Esophagus muscularis mucosa (tissue), 4 donors: ENCODE data around the gene NCF4. TPM values are rescaled to one million over a fixed set of nuclear protein-coding genes. Genes with fewer than 3 reads are reported as not detected.

Source experiments
- DNase-seq: peaks from one replicate; pipeline ENCODE4 v3.0.0-alpha.2; 2017; ENCODE audit errors: extremely low spot score
- H3K27ac ChIP-seq, 4 donors: fragments of 200-600 bp; sonication (generic); replicated peaks in 1 of 4; 1 replicate in 3 of 4; 2 replicates in 1 of 4; pipeline ENCODE4 v1.5.1; 2016 to 2019; ENCODE audit warnings: mild to moderate bottlenecking in 1 of 4
- H3K27me3 ChIP-seq, 4 donors: fragments of 200-600 bp; sonication (generic); one replicate each; pipeline versions ENCODE4 v1.5.1 to v1.6.0; 2016 to 2019
- H3K36me3 ChIP-seq, 4 donors: fragments of 200-600 bp; sonication (generic); one replicate each; pipeline ENCODE4 v1.5.1; 2016 to 2019
- H3K4me1 ChIP-seq, 4 donors: fragments of 200-600 bp; sonication (generic); one replicate each; pipeline ENCODE4 v1.5.1; 2016 to 2019
- H3K4me3 ChIP-seq, 4 donors: fragments of 200-600 bp; sonication (generic); 1 replicate in 2 of 4; 2 replicates in 2 of 4; pipeline ENCODE4 v1.5.1; 2016 to 2019; ENCODE audit warnings: mild to moderate bottlenecking in 4 of 4, moderate library complexity in 1 of 4
- H3K9me3 ChIP-seq, 4 donors: fragments of 200-600 bp; sonication (generic); 1 replicate in 3 of 4; 2 replicates in 1 of 4; pipeline ENCODE4 v1.5.1; 2016 to 2019
- EP300 ChIP-seq: sonication (generic); formaldehyde crosslinking; IDR thresholded peaks from one replicate; pipeline ENCODE4 v1.6.1; 2017; ENCODE audit warnings: antibody characterized with exemption
- POLR2A ChIP-seq: fragments of 450-650 bp; IDR thresholded peaks from one replicate; pipeline ENCODE4 v1.6.1; 2017; ENCODE audit warnings: antibody characterized with exemption, moderate library complexity, mild to moderate bottlenecking, low read depth
- POLR2AphosphoS5 ChIP-seq, 2 donors: sonication (generic); formaldehyde crosslinking; IDR thresholded peaks; one replicate each; pipeline ENCODE4 v1.6.1; 2017; ENCODE audit warnings: antibody characterized with exemption in 2 of 2
- WGBS: methylation state at CpG from one replicate; pipeline ENCODE4 v1.1.5; 2018; 5-methylcytosine and 5-hydroxymethylcytosine counted together
- intact Hi-C: fragments of 100-400 bp; cut with DNase I; formaldehyde crosslinking; loops from one replicate; pipeline ENCODE4 v1.15.1; 2023
- total RNA-seq, 4 donors: library from RNA; depleted of rRNA; stranded (reverse); fragments of >200 nt; gene quantifications; one replicate each; pipeline versions ENCODE4 v1.1.0 to v1.2.1, GENCODE V29; 2016
- TF ChIP-seq, protein P1 (sequence below), 3 experiments: fragments of 200-600 bp in 2 of 3; fragments of 450-650 bp in 1 of 3; sonication (generic) in 2 of 3; IDR thresholded peaks; one replicate each; pipeline ENCODE4 v1.5.1; 2017 to 2019; ENCODE audit warnings: antibody characterized with exemption in 3 of 3, mild to moderate bottlenecking in 2 of 3, moderate library complexity in 1 of 3

The NCF4 gene
- total RNA-seq, 4 donors from 2014 or later: 8.4 to 26.0 (median 14.2) TPM

DNA sequence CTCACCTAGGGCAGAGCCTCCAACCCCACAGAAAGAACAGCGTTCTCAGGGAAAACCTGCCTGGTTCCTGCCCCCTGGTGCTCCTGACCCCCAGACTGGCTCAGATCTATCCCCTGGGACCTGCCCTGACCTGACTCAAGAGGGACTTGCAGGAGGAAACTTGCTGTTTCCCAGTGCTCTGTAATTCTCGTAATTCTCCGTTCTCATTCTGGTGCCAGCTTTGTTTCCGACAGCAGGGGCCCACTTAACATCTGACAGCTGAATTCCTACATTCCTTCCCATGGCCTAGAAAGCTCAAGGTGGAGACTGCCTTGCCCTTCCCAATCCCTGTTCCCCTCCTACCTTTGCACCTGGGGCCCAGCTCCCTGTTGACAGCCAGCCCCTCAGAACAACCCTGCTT lies 40.1 kb downstream of the NCF4 start:
- peak overlapping the region in 1 of 4 donors; percentile 26 for H3K27ac ChIP-seq
- peaks cover 0 to 14% (median 2%) of the 10 kb centered on the region in 4 donors for H3K9me3 ChIP-seq
- WGBS: 32% methylated on average over 4 of the region's 4 CpGs
- H3K27me3 ChIP-seq: peaks cover 0 to 70% (median 0%) of the 10 kb centered on the region in 4 donors
- no peaks in the 10 kb centered on the region for H3K36me3 ChIP-seq
- intact Hi-C loops: no loop called here
- no peak for TF ChIP-seq POLR2A
- no peak for TF ChIP-seq POLR2AphosphoS5 (IDR thresholded peaks at IDR 0.05)
- TF ChIP-seq, protein P1, sequence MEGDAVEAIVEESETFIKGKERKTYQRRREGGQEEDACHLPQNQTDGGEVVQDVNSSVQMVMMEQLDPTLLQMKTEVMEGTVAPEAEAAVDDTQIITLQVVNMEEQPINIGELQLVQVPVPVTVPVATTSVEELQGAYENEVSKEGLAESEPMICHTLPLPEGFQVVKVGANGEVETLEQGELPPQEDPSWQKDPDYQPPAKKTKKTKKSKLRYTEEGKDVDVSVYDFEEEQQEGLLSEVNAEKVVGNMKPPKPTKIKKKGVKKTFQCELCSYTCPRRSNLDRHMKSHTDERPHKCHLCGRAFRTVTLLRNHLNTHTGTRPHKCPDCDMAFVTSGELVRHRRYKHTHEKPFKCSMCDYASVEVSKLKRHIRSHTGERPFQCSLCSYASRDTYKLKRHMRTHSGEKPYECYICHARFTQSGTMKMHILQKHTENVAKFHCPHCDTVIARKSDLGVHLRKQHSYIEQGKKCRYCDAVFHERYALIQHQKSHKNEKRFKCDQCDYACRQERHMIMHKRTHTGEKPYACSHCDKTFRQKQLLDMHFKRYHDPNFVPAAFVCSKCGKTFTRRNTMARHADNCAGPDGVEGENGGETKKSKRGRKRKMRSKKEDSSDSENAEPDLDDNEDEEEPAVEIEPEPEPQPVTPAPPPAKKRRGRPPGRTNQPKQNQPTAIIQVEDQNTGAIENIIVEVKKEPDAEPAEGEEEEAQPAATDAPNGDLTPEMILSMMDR (IDR thresholded peaks at IDR 0.05): no peak
- no peak for TF ChIP-seq EP300
- no peaks in the 10 kb centered on the region for H3K4me1 ChIP-seq
- no peak overlapping the region for H3K4me3 ChIP-seq
- DNase-seq: no peak

DNA sequence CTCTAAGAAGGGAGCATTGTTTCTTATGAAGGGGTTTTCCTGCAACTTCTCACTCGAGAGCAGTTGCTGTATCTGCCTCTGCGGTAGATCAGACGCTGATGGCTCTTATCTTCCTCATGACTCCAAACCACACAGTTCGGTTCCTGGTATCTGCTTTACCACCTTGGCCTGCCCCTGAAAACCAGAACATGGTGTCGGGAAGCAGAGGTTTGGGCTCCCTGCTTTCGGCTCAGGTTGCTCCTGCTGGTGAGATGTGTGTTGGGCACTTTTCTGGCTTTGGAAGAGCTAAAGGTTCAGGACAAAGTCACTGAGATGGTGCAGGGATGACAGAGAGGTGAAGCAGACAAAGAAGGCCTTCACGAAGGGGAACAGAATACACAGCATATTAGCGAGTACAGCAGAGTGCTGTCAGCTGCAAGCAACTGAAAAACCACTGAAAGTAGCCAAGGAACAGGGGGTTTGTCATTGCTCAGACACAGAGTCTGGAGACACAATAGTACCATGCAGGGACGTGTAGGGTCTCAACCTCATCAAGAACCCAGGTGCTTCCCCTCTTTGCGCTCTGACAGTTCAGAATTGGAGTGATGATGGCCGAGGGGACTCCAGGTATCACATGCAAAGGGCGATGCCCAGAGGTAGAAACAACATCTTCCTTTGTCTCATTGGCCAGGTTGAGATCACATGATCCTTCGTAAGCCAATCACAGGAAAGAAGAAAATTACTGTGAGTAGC lies 40.8 kb downstream of the NCF4 start:
- no peak for DNase-seq
- WGBS: 85% methylated on average over 12 of the region's 13 CpGs
- TF ChIP-seq POLR2A (no peak), POLR2AphosphoS5 (IDR thresholded peaks at IDR 0.05) (no peak), EP300 (no peak)
- TF ChIP-seq, protein P1 (IDR thresholded peaks at IDR 0.05): no peak
- peaks cover 0 to 77% (median 0%) of the 10 kb centered on the region in 4 donors for H3K27me3 ChIP-seq
- no peaks in the 10 kb centered on the region for H3K4me1 ChIP-seq
- H3K9me3 ChIP-seq: peaks cover 0 to 11% (median 0%) of the 10 kb centered on the region in 4 donors
- H3K27ac ChIP-seq: no peak overlapping the region
- no peaks in the 10 kb centered on the region for H3K36me3 ChIP-seq
- H3K4me3 ChIP-seq: no peak overlapping the region
- intact Hi-C loops: no loop called here

DNA sequence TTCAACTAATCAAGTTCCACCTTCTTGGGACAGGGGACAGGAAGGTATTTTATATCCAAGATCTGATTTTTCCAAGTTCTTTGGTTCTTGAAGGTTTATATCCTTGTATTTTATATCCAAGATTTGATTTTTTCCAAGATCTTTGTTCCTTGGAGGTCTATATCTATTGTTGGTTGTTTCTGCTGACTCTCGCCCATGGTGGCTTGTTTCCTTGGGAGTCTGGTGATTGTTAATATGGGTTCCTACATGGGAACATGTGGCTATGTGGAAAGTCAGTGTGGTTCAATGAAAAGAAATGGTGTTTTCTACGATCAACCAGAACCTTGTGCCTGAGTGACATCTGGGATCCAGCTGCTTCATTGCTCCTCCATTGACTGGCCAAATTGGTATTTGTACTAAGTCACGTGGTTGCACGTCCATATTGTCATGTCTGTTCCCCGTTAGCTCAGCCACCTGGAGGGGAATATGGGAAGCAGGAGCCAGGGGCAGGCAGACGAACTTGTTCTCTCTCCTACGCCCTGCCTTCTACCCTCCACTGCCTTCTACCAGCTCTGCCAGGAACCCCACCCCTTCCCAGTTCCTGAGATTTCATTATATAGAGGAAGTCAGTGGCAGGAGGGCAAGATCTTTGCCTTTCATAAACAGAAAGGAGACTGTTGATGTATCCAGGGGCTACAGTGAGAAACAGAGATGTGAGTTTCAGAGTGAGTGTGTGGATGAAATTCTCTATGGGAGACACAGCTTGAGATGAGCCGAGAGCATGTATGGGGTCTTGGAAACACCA lies 41.5 kb downstream of the NCF4 start:
- peaks cover 0 to 74% (median 0%) of the 10 kb centered on the region in 4 donors for H3K27me3 ChIP-seq
- DNase-seq: no peak
- intact Hi-C loops: no loop called here
- WGBS: 75% methylated on average over 8 of the region's 8 CpGs
- H3K27ac ChIP-seq: no peak overlapping the region
- TF ChIP-seq EP300: no peak
- TF ChIP-seq POLR2AphosphoS5 (IDR thresholded peaks at IDR 0.05): no peak
- TF ChIP-seq, protein P1 (IDR thresholded peaks at IDR 0.05): no peak
- no peak for TF ChIP-seq POLR2A
- H3K4me3 ChIP-seq: no peak overlapping the region
- no peaks in the 10 kb centered on the region for H3K36me3 ChIP-seq
- H3K4me1 ChIP-seq: no peaks in the 10 kb centered on the region
- peaks cover 0 to 11% (median 0%) of the 10 kb centered on the region in 4 donors for H3K9me3 ChIP-seq

DNA sequence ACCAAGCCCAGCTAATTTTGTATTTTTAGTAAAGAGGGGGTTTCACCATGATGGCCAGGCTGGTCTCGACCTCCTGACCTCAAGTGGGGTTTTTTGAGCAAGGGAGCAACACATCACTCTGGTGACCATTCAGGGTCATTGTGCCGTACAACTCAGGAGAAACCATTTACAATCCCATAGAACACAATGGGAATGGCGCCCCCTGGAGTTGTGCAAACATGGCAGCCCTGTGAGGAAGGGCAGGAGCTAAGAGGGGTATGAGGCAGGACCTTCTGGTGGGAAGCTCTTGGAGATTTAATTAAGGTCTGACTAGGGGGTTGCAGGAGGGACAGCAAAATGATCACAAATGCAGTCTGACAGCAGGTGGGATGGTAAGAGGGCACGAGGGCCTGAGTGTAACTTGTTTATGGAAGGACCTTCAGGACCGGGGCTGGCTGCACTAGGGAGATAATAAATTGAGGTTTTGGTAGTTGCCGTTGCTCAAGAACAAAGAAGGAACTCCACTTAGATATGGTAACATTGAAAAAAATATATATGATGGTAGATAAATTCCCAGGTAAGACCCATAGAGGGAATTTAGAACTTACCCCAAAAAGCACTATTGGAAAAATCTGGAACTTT lies 43.6 kb downstream of the NCF4 start:
- TF ChIP-seq, protein P1 (IDR thresholded peaks at IDR 0.05): no peak
- TF ChIP-seq POLR2AphosphoS5 (IDR thresholded peaks at IDR 0.05): no peak
- no peak for TF ChIP-seq POLR2A
- TF ChIP-seq EP300: no peak
- peaks cover 0 to 11% (median 0%) of the 10 kb centered on the region in 4 donors for H3K9me3 ChIP-seq

More for the DNA sequence above, 43.6 kb downstream of the NCF4 start:
- WGBS: 68% methylated on average over 6 of the region's 6 CpGs
- no peak for DNase-seq
- Histone ChIP-seq H3K27me3 (peaks cover 0 to 62% (median 0%) of the 10 kb centered on the region in 4 donors), H3K27ac (no peak overlapping the region), H3K4me1 (no peaks in the 10 kb centered on the region), H3K36me3 (no peaks in the 10 kb centered on the region), H3K4me3 (no peak overlapping the region)
- intact Hi-C loops: no loop called here
